ENCODE data around the gene CCNF.

Gene CCNF

GRCh38 chr16:2386990-2387389 is 42.3 kb upstream of the CCNF start:
- H3K4me1 ChIP-seq: no peaks in the 10 kb centered on the region
- intact Hi-C loops (cut with DNase I; ENCODE audit: low total_unique reads): no loop called here
- peaks cover 0 to 7% of the 10 kb centered on the region in 2 donors for H3K27me3 ChIP-seq
- no peak for DNase-seq
- peaks cover 0 to 8% (median 7%) of the 10 kb centered on the region in 3 donors for H3K9me3 ChIP-seq
- H3K36me3 ChIP-seq: no peaks in the 10 kb centered on the region
- H3K4me3 ChIP-seq: no peak overlapping the region
- H3K27ac ChIP-seq: no peak overlapping the region
- TF ChIP-seq CTCF (IDR thresholded peaks at IDR 0.05): no peak

DNA sequence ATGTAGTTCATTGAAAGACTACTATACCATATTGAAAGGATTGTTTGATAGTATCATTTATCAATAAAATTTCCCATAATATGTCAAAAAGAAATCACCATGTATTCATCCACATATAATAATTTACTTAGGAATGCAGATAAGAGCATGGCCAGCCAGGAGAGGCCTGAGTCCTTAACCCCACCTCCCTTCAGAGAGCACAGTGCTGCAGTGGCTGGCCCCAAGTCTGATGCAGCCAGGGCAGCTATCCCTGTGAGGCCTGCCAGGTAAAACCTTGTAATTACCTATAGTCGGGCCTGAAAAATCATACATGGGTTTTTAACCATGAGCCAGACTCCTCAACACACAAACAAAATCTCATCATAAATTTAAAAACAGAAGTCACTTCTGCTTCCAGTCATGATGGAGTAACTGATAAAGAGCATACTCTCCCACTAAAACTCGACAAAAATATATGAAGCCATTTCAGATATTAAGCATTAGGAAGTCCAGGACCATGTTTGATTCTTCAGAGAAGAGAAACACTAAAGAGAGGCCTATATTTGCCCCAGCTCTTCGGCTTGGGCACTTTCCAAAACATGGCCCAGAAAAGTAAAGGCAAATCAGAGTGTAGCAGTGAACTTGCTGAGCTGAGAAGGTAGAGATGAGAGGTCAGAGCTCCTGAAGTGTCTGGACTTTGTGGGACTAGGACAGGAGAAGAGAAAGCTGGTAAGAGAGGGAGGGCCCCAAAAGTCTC is 40.9 kb upstream of the CCNF start:
- no peaks in the 10 kb centered on the region for H3K4me1 ChIP-seq
- peaks cover 0 to 8% (median 7%) of the 10 kb centered on the region in 3 donors for H3K9me3 ChIP-seq
- no peak for DNase-seq
- H3K27ac ChIP-seq: no peak overlapping the region
- peaks cover 0 to 7% of the 10 kb centered on the region in 2 donors for H3K27me3 ChIP-seq
- no peak overlapping the region for H3K4me3 ChIP-seq
- H3K36me3 ChIP-seq: no peaks in the 10 kb centered on the region
- intact Hi-C loops (cut with DNase I; ENCODE audit: low total_unique reads): no loop called here
- no peak for TF ChIP-seq CTCF (IDR thresholded peaks at IDR 0.05)

GRCh38 chr16:2388875-2389433 is 40.3 kb upstream of the CCNF start:
- intact Hi-C loops (cut with DNase I; ENCODE audit: low total_unique reads): no loop called here
- Histone ChIP-seq H3K4me3 (no peak overlapping the region), H3K4me1 (no peaks in the 10 kb centered on the region), H3K36me3 (no peaks in the 10 kb centered on the region), H3K27me3 (peaks cover 0 to 7% of the 10 kb centered on the region in 2 donors), H3K27ac (no peak overlapping the region), H3K9me3 (peaks cover 0 to 8% (median 7%) of the 10 kb centered on the region in 3 donors)
- no peak for DNase-seq
- TF ChIP-seq CTCF (IDR thresholded peaks at IDR 0.05): no peak

DNA sequence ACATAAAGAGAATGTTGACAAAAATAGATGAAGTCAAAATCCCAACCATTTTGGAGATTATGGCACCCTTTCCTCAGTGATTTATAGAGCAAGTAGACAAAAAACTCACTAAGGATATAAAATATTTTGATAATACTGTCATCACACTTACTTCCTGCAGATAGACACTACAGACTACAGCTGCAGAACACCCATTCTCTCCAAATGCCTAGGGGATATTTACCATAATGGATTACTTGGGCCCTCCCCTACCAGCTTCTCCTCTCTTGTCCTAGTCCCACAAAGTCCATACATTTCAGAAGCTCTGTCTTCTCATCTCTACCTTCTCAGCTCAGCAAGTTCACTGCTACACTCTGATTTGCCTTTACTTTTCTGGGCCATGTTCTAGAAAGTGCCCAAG is 37.2 kb upstream of the CCNF start:
- no peak overlapping the region for H3K4me3 ChIP-seq
- intact Hi-C loops (cut with DNase I; ENCODE audit: low total_unique reads): no loop called here
- no peaks in the 10 kb centered on the region for H3K36me3 ChIP-seq
- H3K27me3 ChIP-seq: no peaks in the 10 kb centered on the region
- H3K9me3 ChIP-seq: peaks cover 0 to 8% (median 7%) of the 10 kb centered on the region in 3 donors
- H3K27ac ChIP-seq: no peak overlapping the region
- H3K4me1 ChIP-seq: no peaks in the 10 kb centered on the region
- DNase-seq: no peak
- no peak for TF ChIP-seq CTCF (IDR thresholded peaks at IDR 0.05)

GRCh38 chr16:2398520-2398919 is 30.7 kb upstream of the CCNF start:
- Histone ChIP-seq H3K4me3 (no peak overlapping the region), H3K27me3 (no peaks in the 10 kb centered on the region), H3K4me1 (no peaks in the 10 kb centered on the region), H3K9me3 (no peaks in the 10 kb centered on the region), H3K27ac (no peak overlapping the region), H3K36me3 (no peaks in the 10 kb centered on the region)
- no peak for TF ChIP-seq CTCF (IDR thresholded peaks at IDR 0.05)
- DNase-seq: no peak
- intact Hi-C loops (cut with DNase I; ENCODE audit: low total_unique reads): no loop called here
